ENCODE results near the gene CD7.

DNA sequence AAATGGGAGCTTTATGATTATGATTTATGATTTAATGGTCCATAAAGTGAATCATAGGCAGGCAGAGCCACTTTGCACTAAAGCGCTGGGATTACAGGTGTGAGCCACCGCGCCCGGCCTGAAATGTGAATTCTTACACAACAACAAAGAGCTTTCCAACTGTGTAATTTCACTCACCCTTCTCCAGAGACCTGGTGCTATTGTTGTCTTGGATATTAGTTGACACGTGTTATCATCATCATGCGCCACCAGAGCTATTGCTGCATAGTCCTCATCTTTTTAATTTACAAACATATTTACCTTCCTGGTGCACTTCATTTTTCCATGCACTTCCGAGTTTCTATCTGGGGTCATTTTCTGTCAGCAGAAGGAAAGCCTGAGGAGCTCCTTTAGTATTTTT, 49.3 kb upstream of the CD7 start:
- TF ChIP-seq, protein P1, sequence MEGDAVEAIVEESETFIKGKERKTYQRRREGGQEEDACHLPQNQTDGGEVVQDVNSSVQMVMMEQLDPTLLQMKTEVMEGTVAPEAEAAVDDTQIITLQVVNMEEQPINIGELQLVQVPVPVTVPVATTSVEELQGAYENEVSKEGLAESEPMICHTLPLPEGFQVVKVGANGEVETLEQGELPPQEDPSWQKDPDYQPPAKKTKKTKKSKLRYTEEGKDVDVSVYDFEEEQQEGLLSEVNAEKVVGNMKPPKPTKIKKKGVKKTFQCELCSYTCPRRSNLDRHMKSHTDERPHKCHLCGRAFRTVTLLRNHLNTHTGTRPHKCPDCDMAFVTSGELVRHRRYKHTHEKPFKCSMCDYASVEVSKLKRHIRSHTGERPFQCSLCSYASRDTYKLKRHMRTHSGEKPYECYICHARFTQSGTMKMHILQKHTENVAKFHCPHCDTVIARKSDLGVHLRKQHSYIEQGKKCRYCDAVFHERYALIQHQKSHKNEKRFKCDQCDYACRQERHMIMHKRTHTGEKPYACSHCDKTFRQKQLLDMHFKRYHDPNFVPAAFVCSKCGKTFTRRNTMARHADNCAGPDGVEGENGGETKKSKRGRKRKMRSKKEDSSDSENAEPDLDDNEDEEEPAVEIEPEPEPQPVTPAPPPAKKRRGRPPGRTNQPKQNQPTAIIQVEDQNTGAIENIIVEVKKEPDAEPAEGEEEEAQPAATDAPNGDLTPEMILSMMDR (conservative IDR thresholded peaks at IDR 0.05; ENCODE audit: low read length): no peak
- no peak for TF ChIP-seq EZH2phosphoT487 (IDR thresholded peaks at IDR 0.05; ENCODE audit: borderline replicate concordance, low read depth, low read length)

All from OCI-LY7 (cell line).